HG03064 (cell line): ENCODE results near the gene SFT2D3.

Experiments
- ATAC-seq: cut with Tn5 transposase; IDR thresholded peaks from one replicate; pipeline ENCODE4 v1.9.1; 2021; ENCODE audit warnings: low read depth; ENCODE audit not compliant: unreplicated experiment

Gene SFT2D3

DNA sequence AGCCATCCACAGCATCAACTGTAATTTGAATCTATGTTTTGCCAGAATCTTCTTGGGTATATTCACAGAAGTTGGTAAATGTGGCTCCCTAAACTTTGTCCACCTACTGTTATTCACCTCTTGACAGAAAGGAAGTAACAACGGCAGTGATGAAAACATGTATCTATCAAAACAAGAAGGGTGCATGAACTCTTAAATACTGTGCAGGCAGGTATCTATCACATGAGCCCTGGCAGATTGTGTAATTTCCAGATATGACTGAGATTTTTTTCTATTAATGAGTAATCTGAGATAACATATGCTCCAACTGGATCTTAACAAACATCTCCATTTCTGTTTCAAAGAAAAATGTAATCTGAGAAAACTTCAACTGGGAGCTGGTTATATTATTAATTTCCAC is 36.6 kb downstream of the SFT2D3 start:
- ATAC-seq, result no peak

DNA sequence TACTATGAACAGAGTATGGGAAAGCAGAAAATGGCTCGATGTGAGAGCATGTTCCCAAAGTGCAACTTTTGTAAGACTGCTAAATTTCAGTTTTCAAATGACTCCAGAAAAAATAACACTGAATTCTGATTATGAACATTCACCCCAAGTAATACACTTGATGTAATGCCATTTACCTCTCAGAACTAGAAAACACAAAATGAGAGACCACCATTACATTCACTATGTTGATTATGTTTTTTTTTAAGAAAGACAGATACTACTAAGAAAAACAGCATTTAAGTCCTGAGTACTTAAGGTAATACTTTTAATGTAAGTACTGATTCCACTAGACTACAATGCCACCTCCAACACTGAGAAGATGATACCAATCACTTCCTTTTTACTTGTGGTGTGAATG is 38.5 kb downstream of the SFT2D3 start:
- ATAC-seq, result no peak

DNA sequence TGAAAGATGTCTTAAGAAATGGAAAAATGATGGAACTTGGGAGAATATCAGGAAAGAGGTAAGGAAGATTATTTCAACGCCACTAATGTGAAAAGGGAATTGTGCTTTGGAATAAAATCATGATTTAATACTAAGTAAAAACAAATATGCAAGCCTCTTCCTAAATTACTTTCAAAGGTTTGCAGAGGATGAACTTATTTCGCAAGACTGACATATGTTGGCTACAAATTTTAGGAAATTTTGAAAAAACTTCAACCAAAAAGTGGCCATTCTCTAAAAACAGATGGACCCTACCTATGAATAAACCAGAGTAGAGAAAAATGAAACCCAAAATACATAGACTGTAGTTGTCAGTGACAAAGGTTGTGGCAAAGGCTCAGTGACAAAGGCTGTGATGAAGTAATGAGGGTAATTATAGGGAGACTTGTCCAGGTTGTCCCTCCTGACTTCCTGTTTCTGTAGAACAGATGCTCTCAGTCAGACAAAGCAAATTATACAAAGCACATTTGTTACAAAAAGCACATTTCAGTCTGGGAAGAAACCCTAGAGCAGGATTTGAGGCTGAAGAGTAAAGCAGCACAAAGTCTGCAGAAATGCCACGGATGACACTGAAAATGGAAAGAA is 39.5 kb downstream of the SFT2D3 start:
- no peak for ATAC-seq

DNA sequence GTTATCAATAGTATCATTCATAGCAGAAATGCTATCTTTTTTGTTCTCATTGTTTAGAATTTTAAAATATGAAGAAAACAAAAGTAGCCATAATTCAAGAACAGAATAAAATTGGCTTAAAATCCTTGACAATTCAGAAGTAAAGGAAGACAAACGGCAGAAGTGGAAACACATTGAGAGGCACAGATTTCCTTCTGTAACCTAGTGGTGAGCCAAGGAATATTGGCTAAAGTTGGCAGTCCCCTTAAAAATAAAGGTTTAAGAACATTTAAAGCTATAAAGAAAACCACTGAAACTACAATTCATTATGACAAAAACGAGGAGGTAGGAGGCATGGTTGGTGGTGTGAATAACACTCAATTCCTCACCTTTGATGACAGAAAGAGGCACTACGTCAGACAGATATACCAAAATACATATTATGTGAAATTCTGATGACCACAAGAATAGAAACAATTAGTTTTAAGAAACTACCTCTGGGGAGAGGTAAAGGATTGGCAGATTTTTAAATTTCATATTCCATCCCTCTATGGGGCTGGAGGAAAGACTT is 42.3 kb downstream of the SFT2D3 start:
- ATAC-seq, result no peak

DNA sequence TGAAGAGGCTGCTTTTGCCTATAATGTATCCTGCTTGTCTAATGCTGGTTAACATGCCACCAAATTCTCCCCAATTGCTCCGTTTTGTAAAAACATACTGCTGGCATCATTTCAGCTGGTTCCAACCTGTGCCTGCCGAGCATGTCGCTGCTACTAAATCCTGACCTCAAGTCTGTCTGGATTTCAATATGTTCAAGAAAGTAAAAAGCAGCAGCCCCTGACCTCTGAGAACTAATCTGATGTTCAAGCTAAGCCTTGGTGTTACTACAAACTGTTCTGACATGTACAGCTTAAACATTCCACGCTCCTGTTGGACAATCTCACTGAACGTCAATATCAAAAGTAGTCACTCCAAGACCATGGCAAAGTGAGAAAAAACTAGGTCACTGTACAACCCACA is 46.3 kb downstream of the SFT2D3 start:
- no peak for ATAC-seq

DNA sequence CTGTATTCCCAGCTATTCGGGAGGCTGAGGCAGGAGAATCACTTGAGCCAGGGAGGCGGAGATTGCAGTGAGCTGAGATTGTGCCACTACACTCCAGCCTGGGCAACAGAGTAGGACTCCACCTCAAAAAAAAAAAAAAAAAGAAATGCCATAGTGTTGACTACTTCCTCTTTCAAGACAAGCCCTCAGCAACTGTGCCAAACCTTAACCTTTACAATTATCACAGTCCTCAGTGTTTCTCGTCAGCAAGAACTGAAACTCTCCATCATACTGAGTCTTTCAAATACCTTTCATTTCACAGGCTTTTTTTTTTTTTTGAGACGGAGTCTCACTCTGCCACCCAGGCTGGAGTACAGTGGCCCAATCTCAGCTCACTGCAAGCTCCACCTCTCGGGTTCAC is 48.2 kb downstream of the SFT2D3 start:
- ATAC-seq, result peak; percentile 94

DNA sequence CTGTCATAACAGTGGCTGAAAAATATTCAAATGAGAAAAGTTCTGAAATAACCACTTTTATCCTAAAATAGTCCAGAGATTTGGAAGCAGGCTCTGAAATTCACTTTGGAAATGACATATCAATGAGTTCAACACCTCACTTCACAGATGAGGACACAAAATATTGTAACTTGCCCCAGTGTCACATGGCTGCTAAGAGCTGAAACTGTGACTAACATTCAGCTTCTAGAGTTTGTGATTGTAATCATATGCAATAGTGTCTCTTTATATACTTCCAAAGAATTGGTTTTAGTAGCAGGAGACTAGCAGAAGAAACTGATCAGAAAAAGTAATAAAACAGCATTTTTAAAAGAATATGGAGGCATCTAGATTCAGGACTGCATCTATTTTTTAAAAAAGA is 52.1 kb downstream of the SFT2D3 start:
- ATAC-seq, result no peak

DNA sequence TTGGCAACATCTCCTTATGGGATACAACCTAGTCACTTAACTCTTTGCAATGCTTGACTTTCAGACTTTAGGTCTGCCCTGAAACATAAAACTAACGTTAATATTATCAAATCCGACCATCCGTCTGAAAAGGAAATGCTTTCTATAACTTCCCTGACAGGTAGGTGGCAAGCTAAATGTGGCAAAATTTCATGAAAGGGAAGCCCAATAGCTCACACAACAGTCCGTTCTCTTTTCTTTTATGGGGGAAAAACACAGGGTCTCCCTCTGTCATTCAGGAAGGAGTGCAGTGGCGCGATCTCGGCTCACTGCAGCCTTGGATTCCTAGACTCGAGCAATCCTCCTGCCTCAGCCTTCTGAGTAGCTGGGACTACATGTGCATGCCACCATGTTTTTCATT is 52.9 kb downstream of the SFT2D3 start:
- no peak for ATAC-seq
